K562 (cell line): Measurements from ENCODE around the gene MRM2. TPM values are rescaled to one million over a fixed set of nuclear protein-coding genes. Genes with fewer than 3 reads are reported as not detected.

Experiments
- CC2D1A ChIP-seq: fragments of 450-650 bp; IDR thresholded peaks from 2 replicates; pipeline ENCODE4 v1.6.1; 2017; ENCODE audit warnings: mild to moderate bottlenecking
- CREM ChIP-seq: IDR thresholded peaks from 2 replicates; pipeline ENCODE4 v1.6.1; 2014; ENCODE audit warnings: antibody characterized with exemption, low read depth
- DDX20 ChIP-seq: fragments of 450-650 bp; IDR thresholded peaks from 2 replicates; pipeline ENCODE4 v1.6.1; 2016; ENCODE audit warnings: missing genetic modification characterization, low read depth, mild to moderate bottlenecking, missing compliant biosample characterization, moderate library complexity
- ESRRB ChIP-seq: fragments of 250-450 bp; sonication (Bioruptor Pico); IDR thresholded peaks from 2 replicates; pipeline ENCODE4 v1.5.0; 2020; ENCODE audit warnings: mild to moderate bottlenecking, moderate library complexity, borderline replicate concordance
- FIP1L1 ChIP-seq: fragments of 200-400 bp; formaldehyde crosslinking; IDR thresholded peaks from 2 replicates; pipeline ENCODE4 v1.6.1; 2018; ENCODE audit warnings: mild to moderate bottlenecking, low read depth, low read length; ENCODE audit not compliant: poor library complexity, severe bottlenecking
- FOSL1 ChIP-seq: fragments of 200-800 bp; sonication (Bioruptor generic); conservative IDR thresholded peaks from 2 replicates; pipeline ENCODE4 v1.6.1; 2016; ENCODE audit warnings: missing genetic modification characterization, missing compliant biosample characterization
- GABPA ChIP-seq: fragments of 200-800 bp; sonication (Bioruptor generic); conservative IDR thresholded peaks from 2 replicates; pipeline ENCODE4 v1.6.1; 2016; ENCODE audit warnings: low read depth, missing genetic modification characterization, missing compliant biosample characterization
- GTF2E2 ChIP-seq: fragments of 200-800 bp; sonication (Bioruptor generic); IDR thresholded peaks from 2 replicates; pipeline ENCODE4 v1.6.1; 2016; ENCODE audit warnings: missing genetic modification characterization, missing compliant biosample characterization
- HNRNPUL1 ChIP-seq: fragments of 200-400 bp; formaldehyde crosslinking; IDR thresholded peaks from 2 replicates; pipeline ENCODE4 v1.6.1; 2017; ENCODE audit warnings: low read length
- MAZ ChIP-seq, 2 experiments: fragments of 450-650 bp in 1 of 2; sonication (generic) in 1 of 2; formaldehyde crosslinking; IDR thresholded peaks in 1 of 2; conservative IDR thresholded peaks in 1 of 2; 2 replicates each; pipeline versions ENCODE4 v1.4.0 to v1.5.0; 2020; ENCODE audit warnings: mild to moderate bottlenecking in 1 of 2, missing genetic modification reagents in 1 of 2
- MCM2 ChIP-seq: fragments of 450-650 bp; IDR thresholded peaks from 2 replicates; pipeline ENCODE4 v1.6.1; 2017; ENCODE audit warnings: low read depth, mild to moderate bottlenecking
- MECOM ChIP-seq: fragments of 250-450 bp; sonication (Bioruptor Pico); IDR thresholded peaks from 2 replicates; pipeline ENCODE4 v1.8.0; 2022; ENCODE audit warnings: inconsistent platforms
- NFYB ChIP-seq: IDR thresholded peaks from 2 replicates; pipeline ENCODE4 v1.6.1; 2011; ENCODE audit warnings: mild to moderate bottlenecking, moderate library complexity; ENCODE audit not compliant: insufficient read length; ENCODE audit errors: extremely low read depth
- PTTG1 ChIP-seq: fragments of 450-650 bp; IDR thresholded peaks from 2 replicates; pipeline ENCODE4 v1.6.1; 2016; ENCODE audit warnings: low read depth, mild to moderate bottlenecking, missing genetic modification characterization, missing compliant biosample characterization
- RUNX1 ChIP-seq: sonication (generic); IDR thresholded peaks from 2 replicates; pipeline ENCODE4 v1.6.1; 2016; ENCODE audit warnings: antibody characterized with exemption, low read depth
- SREBF1 ChIP-seq: fragments of 150-350 bp; IDR thresholded peaks from 2 replicates; pipeline ENCODE4 v1.6.1; 2014; ENCODE audit warnings: antibody characterized with exemption, low read depth, low read length, borderline replicate concordance
- ZBTB49 ChIP-seq: sonication (generic); formaldehyde crosslinking; IDR thresholded peaks from 2 replicates; pipeline ENCODE4 v1.8.0; 2022; ENCODE audit warnings: missing genetic modification reagents, mild to moderate bottlenecking, borderline replicate concordance
- ZNF133 ChIP-seq: fragments of 250-450 bp; sonication (Bioruptor Pico); IDR thresholded peaks from 2 replicates; pipeline ENCODE4 v1.4.0; 2020; ENCODE audit warnings: mild to moderate bottlenecking
- ZNF589 ChIP-seq: fragments of 200-800 bp; sonication (Bioruptor generic); IDR thresholded peaks from 2 replicates; pipeline ENCODE4 v1.6.1; 2016; ENCODE audit warnings: low read depth, missing genetic modification characterization, missing compliant biosample characterization
- polyA plus RNA-seq, 8 experiments: library from polyadenylated mRNA; depleted of rRNA in 4 of 8; stranded (reverse) in 5 of 8; unstranded in 3 of 8; fragments of >200 nt; fragmentation: Nextera tagmentation in 2 of 8; fragmentation: Illumina TruSeq in 1 of 8; extraction: Ambion mirVana in 2 of 8; extraction: Trizol in 1 of 8; gene quantifications; 2 replicates each; pipeline versions ENCODE4 v1.2.1 to v1.2.3, GENCODE V29; 2011 to 2014; ENCODE audit warnings: inconsistent platforms in 1 of 8, missing spikeins in 1 of 8
- total RNA-seq, 7 experiments: library from RNA; depleted of rRNA in 6 of 7; stranded (reverse); fragments of >200 nt in 6 of 7; fragmentation: Illumina TruSeq in 2 of 7; extraction: Trizol in 2 of 7; gene quantifications; 2 replicates each; pipeline versions ENCODE4 v1.2.1 to v1.2.3, GENCODE V29; 2011 to 2021; ENCODE audit warnings: low replicate concordance in 1 of 7
- TF ChIP-seq, protein P1 (sequence below), 2 experiments: fragments of 200-800 bp in 1 of 2; sonication (Bioruptor generic) in 1 of 2; sonication (generic) in 1 of 2; formaldehyde crosslinking in 1 of 2; IDR thresholded peaks in 1 of 2; conservative IDR thresholded peaks in 1 of 2; 2 replicates each; pipeline versions ENCODE4 v1.5.0 to v1.6.1; 2016 to 2020; ENCODE audit warnings: missing compliant biosample characterization in 1 of 2, missing genetic modification characterization in 1 of 2, missing genetic modification reagents in 1 of 2
- TF ChIP-seq, protein P2 (sequence below): fragments of 450-650 bp; IDR thresholded peaks from 2 replicates; pipeline ENCODE4 v1.6.1; 2018; ENCODE audit not compliant: partially characterized antibody

MRM2 gene
- total and polyA plus RNA-seq, 9 of the 15 experiments (the other 6 are each of a cell fraction or from before 2014, with no cell fraction given) = 32.4 to 116 (median 50.5) TPM

DNA sequence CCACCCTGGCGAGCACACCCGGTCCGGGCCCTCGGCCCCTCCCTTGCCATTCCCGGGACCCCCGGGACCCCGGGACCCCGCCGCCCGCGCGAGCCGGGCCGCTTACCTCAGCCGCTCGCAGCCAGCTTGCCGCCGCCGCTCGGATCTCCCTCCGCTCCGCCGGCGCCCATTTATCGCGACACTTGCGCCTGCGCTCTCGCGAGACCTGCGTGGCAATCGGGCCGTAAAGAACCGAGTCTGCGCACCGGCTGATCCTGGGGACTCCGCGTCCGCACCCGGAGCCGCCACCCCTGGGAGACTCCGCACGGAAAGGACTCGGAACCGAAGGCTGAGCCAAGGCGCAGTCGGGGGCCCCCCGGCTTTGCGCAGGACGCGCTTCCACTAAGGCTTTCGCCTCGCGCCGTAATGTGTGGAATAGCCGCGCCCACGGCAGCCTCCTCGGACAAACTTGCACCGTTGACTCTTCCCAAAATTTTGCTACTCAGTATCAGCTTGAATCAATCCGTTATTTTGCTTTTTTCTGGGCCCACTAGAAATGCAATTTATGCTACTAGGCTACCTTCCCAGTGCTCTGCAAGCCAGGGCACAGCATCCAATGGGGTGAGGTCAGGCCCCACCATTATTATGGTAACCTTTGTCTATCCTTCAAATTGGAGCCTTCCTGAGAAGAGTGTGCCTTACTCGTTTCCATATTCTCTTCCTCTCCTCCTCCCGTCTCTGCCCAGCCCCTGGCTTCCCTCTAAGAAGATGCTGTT is 9.1 kb downstream of the MRM2 start, which contains the start of gene MAD1L1 (continued):
- TF ChIP-seq, protein P1, sequence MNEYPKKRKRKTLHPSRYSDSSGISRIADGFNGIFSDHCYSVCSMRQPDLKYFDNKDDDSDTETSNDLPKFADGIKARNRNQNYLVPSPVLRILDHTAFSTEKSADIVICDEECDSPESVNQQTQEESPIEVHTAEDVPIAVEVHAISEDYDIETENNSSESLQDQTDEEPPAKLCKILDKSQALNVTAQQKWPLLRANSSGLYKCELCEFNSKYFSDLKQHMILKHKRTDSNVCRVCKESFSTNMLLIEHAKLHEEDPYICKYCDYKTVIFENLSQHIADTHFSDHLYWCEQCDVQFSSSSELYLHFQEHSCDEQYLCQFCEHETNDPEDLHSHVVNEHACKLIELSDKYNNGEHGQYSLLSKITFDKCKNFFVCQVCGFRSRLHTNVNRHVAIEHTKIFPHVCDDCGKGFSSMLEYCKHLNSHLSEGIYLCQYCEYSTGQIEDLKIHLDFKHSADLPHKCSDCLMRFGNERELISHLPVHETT (CRISPR knock-in tag; conservative IDR thresholded peaks at IDR 0.05 in 1 of 2, IDR thresholded peaks at IDR 0.05 in 1 of 2) = no peak
- TF ChIP-seq PTTG1 (tag) (no peak), MAZ (CRISPR knock-in tag; conservative IDR thresholded peaks at IDR 0.05 in 1 of 2, IDR thresholded peaks at IDR 0.05 in 1 of 2) (peak; percentile 50 to 79), MCM2 (no peak), ZBTB49 (CRISPR knock-in tag) (no peak), CREM (peak; percentile 92), NFYB (no peak), RUNX1 (no peak), GABPA (tag) (no peak), ESRRB (CRISPR knock-in tag) (no peak), HNRNPUL1 (no peak), MECOM (CRISPR knock-in tag) (0 out of 2 replicates have a peak, but pooled peaks have one; percentile 38), ZNF589 (no peak), SREBF1 (no peak), FOSL1 (tag) (peak; percentile 43), ZNF133 (no peak), GTF2E2 (tag) (no peak), CC2D1A (no peak), FIP1L1 (peak; percentile 59), DDX20 (tag) (no peak)
- TF ChIP-seq, protein P2, sequence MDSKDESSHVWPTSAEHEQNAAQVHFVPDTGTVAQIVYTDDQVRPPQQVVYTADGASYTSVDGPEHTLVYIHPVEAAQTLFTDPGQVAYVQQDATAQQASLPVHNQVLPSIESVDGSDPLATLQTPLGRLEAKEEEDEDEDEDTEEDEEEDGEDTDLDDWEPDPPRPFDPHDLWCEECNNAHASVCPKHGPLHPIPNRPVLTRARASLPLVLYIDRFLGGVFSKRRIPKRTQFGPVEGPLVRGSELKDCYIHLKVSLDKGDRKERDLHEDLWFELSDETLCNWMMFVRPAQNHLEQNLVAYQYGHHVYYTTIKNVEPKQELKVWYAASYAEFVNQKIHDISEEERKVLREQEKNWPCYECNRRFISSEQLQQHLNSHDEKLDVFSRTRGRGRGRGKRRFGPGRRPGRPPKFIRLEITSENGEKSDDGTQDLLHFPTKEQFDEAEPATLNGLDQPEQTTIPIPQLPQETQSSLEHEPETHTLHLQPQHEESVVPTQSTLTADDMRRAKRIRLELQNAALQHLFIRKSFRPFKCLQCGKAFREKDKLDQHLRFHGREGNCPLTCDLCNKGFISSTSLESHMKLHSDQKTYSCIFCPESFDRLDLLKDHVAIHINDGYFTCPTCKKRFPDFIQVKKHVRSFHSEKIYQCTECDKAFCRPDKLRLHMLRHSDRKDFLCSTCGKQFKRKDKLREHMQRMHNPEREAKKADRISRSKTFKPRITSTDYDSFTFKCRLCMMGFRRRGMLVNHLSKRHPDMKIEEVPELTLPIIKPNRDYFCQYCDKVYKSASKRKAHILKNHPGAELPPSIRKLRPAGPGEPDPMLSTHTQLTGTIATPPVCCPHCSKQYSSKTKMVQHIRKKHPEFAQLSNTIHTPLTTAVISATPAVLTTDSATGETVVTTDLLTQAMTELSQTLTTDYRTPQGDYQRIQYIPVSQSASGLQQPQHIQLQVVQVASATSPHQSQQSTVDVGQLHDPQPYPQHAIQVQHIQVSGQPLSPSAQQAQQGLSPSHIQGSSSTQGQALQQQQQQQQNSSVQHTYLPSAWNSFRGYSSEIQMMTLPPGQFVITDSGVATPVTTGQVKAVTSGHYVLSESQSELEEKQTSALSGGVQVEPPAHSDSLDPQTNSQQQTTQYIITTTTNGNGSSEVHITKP = peak; percentile 79
